ENCODE measurements around the gene C8B. TPM values are rescaled to one million over a fixed set of nuclear protein-coding genes. Genes with fewer than 3 reads are reported as not detected.

The C8B gene
- total and polyA plus RNA-seq, 2 of the 13 experiments (the other 11 are each of a cell fraction or from before 2014, with no cell fraction given): 8.4 to 11.3 TPM

DNA sequence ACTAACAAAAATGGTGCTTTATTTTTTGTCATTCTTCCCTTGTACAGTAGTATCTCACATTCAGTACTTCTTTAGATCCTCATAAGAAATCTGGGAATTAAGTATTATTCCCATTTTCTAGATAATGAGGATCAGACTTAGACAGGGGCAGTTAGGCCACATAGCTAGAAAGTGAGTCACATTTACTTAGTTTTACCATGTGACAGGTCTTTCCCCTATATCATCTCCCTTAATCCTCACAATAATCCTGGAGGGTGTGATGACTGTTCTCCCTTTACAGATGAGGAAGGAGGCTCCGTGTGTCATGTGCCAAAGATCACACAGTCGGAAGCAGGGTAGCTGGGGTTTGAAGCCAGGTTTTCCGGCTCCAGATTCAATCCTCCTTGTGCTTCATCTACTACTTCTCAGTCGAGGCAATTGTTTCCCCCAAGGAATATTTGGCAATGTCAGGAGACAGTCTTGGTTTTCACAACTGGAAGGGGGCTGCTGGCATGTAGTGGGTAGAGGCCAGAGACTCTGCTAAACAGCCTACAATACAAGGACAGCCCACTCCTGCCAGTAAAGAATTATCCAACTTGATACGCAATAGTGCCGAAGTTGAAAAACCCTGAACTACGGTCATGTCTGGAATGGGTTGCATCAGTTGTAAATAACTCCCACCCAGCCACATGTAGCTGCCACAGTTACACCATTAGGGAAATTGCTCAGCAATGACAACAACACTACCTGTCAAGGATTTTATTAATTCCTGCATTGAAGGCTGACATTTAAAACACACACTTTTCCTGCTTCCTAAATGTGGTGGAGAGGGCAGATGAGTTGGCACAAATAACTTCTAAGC, 54.5 kb downstream of the C8B start (continued):
- TF ChIP-seq ZFP37 (CRISPR knock-in tag; IDR thresholded peaks at IDR 0.05; ENCODE audit: borderline replicate concordance) (0 out of 2 replicates have a peak, but pooled peaks have one; percentile 45), HMG20B (CRISPR knock-in tag; conservative IDR thresholded peaks at IDR 0.05) (0 out of 2 replicates have a peak, but pooled peaks have one; percentile 44), FOXK2 (IDR thresholded peaks at IDR 0.05) (peak; percentile 87), THAP11 (CRISPR knock-in tag; IDR thresholded peaks at IDR 0.05) (peak; percentile 48; the same call in 1 of the 2 replicates), ZNF547 (CRISPR knock-in tag; IDR thresholded peaks at IDR 0.05) (no peak), SPEN (CRISPR knock-in tag; IDR thresholded peaks at IDR 0.05; ENCODE audit: low read depth) (peak; percentile 12; the same call in 1 of the 2 replicates), ZNF644 (CRISPR knock-in tag; IDR thresholded peaks at IDR 0.05; ENCODE audit: low read depth) (peak; percentile 34; the same call in 1 of the 2 replicates), FOXJ3 (CRISPR knock-in tag; IDR thresholded peaks at IDR 0.05; ENCODE audit: borderline replicate concordance) (0 out of 2 replicates have a peak, but pooled peaks have one; percentile 58), NFE2L1 (CRISPR knock-in tag; IDR thresholded peaks at IDR 0.05; ENCODE audit: borderline replicate concordance) (no peak), CEBPG (CRISPR knock-in tag; IDR thresholded peaks at IDR 0.05) (peak; percentile 90), TEAD3 (CRISPR knock-in tag; optimal IDR thresholded peaks at IDR 0.05; ENCODE audit: borderline replicate concordance) (peak; percentile 5), ZSCAN12 (CRISPR knock-in tag; IDR thresholded peaks at IDR 0.05) (no peak), KLF13 (CRISPR knock-in tag; IDR thresholded peaks at IDR 0.05) (no peak), HNF4A (CRISPR knock-in tag; IDR thresholded peaks at IDR 0.05) (peak; percentile 79), HDAC1 (CRISPR knock-in tag; IDR thresholded peaks at IDR 0.05) (no peak), HNF4G (IDR thresholded peaks at IDR 0.05; ENCODE audit: borderline replicate concordance, low read depth, low read length) (peak; percentile 28), HNF4G (CRISPR knock-in tag; IDR thresholded peaks at IDR 0.05; ENCODE audit: borderline replicate concordance, low read depth) (no peak), ZNF772 (CRISPR knock-in tag; IDR thresholded peaks at IDR 0.05) (0 out of 2 replicates have a peak, but pooled peaks have one; percentile 45)
- TF ChIP-seq, protein P1, sequence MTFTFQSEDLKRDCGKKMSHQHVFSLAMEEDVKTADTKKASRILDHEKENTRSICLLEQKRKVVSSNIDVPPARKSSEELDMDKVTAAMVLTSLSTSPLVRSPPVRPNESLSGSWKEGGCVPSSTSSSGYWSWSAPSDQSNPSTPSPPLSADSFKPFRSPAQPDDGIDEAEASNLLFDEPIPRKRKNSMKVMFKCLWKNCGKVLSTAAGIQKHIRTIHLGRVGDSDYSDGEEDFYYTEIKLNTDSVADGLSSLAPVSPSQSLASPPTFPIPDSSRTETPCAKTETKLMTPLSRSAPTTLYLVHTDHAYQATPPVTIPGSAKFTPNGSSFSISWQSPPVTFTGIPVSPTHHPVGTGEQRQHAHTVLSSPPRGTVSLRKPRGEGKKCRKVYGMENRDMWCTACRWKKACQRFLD (CRISPR knock-in tag; IDR thresholded peaks at IDR 0.05; ENCODE audit: borderline replicate concordance): no peak
- TF ChIP-seq, protein P2, sequence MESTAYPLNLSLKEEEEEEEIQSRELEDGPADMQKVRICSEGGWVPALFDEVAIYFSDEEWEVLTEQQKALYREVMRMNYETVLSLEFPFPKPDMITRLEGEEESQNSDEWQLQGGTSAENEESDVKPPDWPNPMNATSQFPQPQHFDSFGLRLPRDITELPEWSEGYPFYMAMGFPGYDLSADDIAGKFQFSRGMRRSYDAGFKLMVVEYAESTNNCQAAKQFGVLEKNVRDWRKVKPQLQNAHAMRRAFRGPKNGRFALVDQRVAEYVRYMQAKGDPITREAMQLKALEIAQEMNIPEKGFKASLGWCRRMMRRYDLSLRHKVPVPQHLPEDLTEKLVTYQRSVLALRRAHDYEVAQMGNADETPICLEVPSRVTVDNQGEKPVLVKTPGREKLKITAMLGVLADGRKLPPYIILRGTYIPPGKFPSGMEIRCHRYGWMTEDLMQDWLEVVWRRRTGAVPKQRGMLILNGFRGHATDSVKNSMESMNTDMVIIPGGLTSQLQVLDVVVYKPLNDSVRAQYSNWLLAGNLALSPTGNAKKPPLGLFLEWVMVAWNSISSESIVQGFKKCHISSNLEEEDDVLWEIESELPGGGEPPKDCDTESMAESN (CRISPR knock-in tag; conservative IDR thresholded peaks at IDR 0.05): 0 out of 2 replicates have a peak, but pooled peaks have one; percentile 31
- TF ChIP-seq, protein P3, sequence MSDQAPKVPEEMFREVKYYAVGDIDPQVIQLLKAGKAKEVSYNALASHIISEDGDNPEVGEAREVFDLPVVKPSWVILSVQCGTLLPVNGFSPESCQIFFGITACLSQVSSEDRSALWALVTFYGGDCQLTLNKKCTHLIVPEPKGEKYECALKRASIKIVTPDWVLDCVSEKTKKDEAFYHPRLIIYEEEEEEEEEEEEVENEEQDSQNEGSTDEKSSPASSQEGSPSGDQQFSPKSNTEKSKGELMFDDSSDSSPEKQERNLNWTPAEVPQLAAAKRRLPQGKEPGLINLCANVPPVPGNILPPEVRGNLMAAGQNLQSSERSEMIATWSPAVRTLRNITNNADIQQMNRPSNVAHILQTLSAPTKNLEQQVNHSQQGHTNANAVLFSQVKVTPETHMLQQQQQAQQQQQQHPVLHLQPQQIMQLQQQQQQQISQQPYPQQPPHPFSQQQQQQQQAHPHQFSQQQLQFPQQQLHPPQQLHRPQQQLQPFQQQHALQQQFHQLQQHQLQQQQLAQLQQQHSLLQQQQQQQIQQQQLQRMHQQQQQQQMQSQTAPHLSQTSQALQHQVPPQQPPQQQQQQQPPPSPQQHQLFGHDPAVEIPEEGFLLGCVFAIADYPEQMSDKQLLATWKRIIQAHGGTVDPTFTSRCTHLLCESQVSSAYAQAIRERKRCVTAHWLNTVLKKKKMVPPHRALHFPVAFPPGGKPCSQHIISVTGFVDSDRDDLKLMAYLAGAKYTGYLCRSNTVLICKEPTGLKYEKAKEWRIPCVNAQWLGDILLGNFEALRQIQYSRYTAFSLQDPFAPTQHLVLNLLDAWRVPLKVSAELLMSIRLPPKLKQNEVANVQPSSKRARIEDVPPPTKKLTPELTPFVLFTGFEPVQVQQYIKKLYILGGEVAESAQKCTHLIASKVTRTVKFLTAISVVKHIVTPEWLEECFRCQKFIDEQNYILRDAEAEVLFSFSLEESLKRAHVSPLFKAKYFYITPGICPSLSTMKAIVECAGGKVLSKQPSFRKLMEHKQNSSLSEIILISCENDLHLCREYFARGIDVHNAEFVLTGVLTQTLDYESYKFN (CRISPR knock-in tag; conservative IDR thresholded peaks at IDR 0.05): no peak; the same call in 1 of the 2 replicates
- TF ChIP-seq, protein P4, sequence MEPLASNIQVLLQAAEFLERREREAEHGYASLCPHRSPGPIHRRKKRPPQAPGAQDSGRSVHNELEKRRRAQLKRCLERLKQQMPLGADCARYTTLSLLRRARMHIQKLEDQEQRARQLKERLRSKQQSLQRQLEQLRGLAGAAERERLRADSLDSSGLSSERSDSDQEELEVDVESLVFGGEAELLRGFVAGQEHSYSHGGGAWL (CRISPR knock-in tag; IDR thresholded peaks at IDR 0.05): no peak
- TF ChIP-seq, protein P5, sequence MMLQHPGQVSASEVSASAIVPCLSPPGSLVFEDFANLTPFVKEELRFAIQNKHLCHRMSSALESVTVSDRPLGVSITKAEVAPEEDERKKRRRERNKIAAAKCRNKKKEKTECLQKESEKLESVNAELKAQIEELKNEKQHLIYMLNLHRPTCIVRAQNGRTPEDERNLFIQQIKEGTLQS (CRISPR knock-in tag; IDR thresholded peaks at IDR 0.05): 0 out of 2 replicates have a peak, but pooled peaks have one; percentile 47

Measured in HepG2 (cell line).